ENCODE data around the gene PLCB4.

Gene PLCB4

DNA sequence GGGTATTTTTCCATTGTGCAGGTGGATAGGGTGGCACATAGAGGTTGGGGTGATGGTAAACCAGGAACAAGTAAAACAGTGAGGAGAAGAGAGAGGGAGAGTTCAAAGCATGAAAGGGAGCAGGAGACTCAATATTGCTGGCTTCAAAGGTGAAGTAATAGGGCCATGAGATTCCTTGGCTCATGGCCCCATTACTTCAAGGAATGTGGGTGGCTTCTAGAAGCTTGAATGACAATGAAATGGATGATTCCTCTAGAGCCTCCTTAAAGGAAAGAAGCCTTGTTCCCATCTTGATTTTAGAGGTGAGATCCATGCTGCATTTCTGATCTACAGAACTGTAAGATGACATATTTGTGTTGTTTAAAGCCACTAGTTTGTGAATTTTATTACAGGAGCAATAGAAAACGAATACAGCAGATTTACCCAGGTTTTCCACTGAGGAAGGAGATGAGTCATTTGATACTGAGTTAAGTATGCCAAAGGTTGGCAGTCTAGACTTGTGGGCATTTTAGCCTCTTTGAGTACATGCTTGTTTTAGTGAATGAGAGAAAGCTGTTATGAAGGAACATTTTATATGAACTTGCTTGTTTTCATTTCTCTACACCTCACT is 110.4 kb downstream of the PLCB4 start:
- DNase-seq (ENCODE audit: low read depth in 2 of 2), result no peak

DNA sequence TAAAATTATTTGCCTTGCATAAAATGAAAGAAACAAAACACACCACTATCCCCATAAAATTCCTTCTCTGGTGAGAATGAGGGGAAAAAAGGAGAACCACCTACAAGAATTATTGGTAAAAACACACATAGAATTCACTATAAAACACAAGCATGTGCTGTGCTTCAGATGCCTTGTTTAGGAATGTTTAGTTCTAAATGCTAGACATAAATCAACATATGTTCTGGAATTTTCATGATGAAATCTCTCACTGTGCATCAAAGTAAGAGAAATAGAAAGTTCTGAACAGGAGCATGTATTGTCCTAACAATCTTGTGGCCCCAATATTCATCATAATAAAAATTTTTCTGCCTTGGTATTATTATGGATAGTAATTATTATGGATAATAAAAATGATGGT is 111.0 kb downstream of the PLCB4 start:
- no peak for DNase-seq (ENCODE audit: low read depth in 2 of 2)

DNA sequence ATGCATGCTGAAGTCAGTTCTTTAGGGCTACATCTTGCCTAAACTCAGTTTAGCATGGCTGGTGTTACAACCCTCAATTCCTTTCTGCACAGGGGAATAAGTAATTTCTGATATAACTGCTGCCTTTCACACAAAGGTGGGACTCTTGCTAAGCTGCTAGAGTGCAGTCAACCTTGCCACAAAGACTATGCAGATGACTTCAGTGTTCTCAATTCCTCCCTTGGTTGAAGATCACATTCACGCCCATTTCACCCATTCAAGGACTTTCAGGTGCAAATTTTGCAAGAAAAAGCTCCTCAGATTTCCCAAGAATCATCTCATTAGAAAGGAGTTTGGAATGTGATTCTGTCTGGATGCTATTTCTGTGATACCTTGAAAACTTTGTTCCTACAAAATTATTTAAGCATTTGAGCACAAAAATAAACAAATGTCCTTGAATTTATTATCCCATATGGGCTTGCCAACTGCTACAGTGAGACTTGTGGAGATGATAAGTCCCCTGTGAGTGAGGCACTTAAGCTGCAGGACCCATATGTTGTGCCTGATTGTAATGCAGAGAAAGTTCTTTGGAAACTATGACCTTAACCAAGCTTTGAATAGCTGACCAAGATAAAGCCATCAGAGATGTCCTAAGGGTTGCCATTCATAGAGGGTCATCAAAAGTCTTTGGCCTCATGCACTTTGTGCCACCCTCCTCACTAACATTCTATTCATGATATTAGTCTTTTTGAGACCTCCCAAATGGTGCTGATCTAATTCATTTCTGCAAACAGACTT is 111.8 kb downstream of the PLCB4 start:
- no peak for DNase-seq (ENCODE audit: low read depth in 2 of 2)

DNA sequence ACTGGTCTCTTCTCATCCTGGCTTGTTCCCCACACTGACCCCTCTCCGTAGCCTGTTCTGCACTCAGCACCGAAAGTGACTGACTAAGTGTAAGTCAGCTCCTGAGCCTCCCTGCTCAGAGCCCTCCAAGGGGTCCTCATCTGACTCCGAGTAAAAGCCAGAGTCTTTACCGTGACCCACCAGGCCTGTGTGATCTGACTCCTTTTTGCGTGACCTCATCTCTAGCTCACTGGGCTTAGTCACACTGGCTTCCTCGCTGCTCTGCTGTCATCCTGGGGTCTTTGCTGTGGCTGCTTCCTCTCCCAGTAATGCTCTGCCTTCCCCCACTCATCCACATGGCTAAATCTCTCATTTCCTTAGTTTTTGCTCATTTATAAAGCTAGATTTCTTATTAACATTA is 116.6 kb downstream of the PLCB4 start:
- DNase-seq (ENCODE audit: low read depth in 2 of 2), result no peak

DNA sequence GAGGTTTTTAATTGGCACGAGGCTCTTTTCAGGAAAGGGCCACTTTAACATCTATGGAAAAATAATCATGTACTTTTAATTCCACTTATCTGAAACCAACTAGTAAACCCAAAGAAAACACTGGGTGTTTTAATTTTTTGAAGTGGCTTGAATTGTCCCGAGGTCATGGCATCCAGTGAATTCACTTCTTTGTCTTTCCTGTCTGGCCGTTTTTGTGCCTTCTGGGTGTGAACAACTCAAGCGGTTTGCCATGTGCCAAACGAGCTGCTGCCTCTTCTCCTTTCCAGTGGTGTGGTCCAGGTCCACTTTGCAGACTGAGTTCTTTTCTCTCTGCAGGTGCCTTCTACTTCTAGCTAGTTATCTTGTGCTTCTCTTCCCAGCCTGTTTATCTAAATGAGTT is 117.5 kb downstream of the PLCB4 start:
- DNase-seq (ENCODE audit: low read depth in 2 of 2), result no peak

DNA sequence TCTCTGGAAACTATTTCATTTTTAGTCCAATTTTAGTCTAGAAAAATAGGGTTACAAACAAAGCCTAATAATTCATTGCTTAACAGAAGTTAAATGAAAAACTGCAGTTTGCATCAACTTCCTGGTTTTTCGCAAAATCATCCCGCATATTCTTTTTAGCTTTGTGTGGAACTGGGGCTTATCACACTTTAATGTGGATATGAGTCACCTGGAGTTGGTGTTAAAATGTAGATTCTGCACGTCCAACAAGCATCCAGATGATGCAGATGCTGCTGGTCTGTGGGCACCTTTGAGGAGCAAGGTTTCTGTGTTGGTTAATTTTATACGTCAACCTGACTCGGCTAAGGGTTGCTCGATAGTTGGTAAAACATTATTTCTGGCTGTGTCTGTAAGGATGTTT is 126.1 kb downstream of the PLCB4 start:
- no peak for DNase-seq (ENCODE audit: low read depth in 2 of 2)

DNA sequence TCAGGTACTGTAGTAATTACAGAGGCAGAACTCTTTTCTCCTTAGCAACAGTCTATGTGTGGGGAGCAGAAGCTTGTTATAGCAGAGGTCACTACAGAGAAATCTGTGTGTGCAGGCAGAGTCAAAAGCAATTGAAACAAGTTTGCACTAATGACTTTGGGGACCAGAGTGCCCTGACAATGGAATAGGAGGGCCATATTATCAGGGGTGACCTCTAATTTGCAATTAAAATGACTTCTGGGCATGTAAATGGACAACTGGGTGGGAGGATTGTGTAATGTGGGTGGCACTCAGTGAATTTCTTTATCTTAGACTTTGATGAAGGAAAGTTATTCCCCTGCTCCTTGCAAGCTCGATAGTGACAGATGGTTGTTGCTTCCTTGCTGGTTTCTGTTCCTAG is 127.2 kb downstream of the PLCB4 start:
- no peak for DNase-seq (ENCODE audit: low read depth in 2 of 2)

DNA sequence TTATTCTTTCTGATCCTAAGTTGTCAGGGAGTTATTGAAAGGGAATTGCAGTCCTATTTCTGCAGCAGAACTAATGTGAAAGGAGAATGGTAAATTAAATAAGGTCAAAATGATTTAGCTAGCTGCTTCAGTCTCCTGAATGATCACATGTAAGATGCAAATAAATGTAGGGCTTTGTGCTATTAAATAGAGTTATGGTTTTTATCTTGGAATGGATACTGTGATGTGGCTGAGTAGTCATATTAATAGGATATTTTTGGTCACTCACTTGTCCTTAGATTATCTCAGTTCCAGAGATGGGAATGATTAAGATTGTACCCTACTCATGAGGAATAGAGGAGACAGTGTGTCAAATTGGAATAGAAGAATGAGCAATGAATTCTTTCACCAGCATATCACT is 129.6 kb downstream of the PLCB4 start:
- no peak for DNase-seq (ENCODE audit: low read depth in 2 of 2)

DNA sequence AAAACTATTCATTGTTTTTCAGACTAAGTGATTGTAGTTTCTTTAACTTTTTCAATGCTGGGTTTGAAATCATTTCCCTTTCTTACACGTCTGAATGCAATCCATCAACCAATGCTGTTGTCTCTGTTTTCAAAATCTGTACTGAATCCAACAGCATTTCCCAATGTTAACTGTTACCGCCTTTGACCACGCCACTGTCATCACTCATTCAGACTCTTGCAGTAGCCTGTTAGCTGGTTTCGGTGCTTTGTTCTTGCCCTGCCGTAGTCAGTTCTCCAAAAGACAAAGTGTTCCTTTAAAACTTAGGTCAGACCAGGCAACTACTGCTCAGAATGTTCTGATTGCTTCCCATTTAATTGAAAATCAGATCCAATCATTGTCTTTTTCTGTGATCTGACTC is 131.3 kb downstream of the PLCB4 start:
- DNase-seq (ENCODE audit: low read depth in 2 of 2), result no peak

DNA sequence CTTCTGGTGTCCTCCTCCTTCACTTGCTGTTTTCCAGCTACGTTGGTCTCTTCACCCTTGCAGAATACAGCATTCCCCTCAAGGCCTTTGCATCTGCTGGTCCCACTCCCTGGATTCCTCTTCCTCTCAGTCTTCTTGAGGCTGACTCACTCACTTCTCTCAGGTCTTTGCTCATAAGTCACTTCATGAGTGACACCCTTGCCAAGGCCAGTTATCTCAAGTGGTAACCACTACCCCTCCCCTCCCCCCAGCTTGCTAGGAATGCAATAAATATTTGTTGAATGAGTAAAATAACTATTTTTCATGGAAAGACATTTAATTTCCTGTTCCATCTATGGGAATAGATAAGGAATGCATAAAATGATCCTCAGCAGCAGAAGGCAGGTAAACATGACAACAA is 131.7 kb downstream of the PLCB4 start:
- DNase-seq (ENCODE audit: low read depth in 2 of 2), result no peak

DNA sequence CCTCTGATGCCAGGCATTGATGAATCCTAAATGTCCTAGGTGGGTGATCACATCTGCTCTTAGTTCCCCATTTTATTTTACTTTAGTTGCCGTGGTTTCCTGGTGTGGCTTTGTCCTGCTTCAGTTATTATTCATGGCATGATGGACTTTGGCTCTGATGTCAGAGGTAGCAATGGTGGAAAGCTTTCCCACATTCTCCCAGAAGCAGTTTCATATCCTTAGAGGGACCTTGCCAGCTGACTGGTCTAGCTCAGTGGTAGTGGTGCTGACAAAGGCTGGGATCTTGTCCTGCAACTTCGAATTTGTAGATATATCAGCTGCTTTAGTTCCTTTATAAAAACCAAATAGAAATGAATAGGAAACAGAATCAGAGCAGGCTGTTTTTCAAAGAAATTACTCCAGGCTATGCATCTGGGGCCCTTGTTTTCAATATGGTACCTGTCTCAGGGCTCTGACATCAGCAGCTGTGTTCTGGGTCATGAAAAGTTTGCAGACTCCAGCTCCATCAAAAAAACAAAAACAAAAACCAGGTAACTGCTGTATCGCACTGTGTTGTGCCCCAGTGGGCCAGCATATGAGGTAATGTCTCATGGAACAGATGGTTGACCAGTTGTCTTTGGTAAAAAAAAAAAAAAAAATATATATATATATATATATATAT is 133.7 kb downstream of the PLCB4 start:
- no peak for DNase-seq (ENCODE audit: low read depth in 2 of 2)

DNA sequence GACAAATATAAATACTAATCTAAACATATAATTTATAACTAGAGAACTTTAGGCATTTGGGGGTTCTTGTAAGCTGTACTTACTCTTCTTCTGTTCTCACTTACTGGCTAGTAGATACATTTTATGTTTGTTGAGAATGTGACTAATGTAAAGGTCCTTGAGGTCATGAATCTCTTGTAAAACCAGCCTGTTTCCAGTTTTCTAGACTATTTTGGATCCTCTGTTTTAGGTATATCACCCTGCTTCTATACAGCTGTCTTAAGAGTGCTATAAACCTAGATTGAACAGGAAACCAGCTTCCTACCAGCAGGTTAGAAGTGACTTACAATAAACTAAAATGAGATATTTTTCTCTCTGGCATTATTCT is 134.2 kb downstream of the PLCB4 start:
- DNase-seq (ENCODE audit: low read depth in 2 of 2), result no peak

DNA sequence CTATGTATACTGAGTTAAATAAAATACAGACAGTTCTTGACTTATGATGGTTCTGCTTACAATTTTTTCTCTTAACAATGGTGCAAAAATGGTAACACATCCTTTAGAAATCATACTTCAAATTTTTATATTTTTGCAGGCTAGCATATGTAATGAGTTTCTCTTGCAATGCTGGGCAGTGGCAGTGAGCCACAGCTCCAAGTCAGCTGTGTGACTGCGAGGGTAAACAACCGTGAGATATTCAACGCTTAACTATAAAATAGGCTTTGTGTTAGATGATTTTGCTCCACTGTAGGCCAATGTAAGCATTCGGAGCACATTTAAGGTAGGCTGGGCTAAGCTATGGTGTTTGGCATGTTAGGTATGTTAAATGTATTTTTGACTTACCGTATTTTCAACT is 136.1 kb downstream of the PLCB4 start:
- no peak for DNase-seq (ENCODE audit: low read depth in 2 of 2)

DNA sequence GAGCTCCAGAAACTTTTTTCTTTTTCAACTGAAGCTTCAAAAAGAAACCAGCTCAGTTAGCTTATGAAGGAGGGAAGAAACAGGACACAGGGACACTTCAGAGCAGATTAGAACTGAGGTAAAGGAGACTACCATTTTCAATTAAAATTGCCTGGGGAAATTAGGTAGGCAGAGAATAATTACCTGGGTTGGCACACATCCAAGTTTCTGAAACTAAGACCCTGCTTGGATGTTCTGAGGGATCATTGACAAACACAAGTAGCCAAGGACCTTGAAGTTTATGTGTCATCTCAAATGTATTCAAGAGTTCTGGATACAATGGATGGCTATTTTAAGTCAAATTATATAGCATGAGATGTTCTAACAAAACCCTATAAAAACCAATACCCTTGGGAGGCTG is 137.6 kb downstream of the PLCB4 start:
- no peak for DNase-seq (ENCODE audit: low read depth in 2 of 2)

DNA sequence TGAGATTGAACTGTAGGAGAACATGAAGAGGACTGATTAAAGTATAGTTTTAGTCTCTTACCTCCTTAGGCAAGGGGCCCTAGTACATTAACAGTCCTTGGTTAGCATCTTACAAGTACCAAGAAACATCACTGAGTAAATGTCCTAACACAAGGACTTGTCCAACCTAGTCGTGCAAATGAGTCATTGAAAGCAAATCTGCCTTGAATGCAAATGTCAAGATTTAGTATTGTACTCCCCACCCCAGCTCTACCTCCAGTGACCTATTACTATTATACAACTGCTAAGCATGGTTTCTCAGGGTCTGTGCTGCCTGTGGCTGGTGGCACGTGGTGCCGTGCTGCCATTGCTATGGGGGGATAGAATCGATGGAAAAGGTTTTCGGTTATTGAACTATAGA is 138.4 kb downstream of the PLCB4 start:
- no peak for DNase-seq (ENCODE audit: low read depth in 2 of 2)

DNA sequence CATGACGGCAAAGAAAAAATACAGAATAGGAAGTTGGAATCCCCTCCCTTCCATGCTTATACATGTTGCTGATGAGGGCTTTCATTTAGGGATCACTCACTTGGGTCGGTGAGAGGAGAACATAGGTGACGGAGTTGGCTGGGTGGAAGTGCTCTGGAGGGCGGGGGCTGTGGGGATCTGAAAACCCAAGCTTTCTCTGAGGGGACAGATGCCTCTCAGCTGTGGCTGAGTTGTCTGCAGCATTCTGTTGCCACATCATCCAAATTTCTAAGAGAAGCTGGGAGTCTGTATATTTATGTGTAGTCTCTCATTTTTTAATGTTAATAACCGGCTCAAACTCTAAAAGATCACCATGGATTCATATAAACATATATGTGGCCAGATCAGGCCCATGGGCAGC is 141.5 kb downstream of the PLCB4 start:
- DNase-seq (ENCODE audit: low read depth in 2 of 2), result no peak

DNA sequence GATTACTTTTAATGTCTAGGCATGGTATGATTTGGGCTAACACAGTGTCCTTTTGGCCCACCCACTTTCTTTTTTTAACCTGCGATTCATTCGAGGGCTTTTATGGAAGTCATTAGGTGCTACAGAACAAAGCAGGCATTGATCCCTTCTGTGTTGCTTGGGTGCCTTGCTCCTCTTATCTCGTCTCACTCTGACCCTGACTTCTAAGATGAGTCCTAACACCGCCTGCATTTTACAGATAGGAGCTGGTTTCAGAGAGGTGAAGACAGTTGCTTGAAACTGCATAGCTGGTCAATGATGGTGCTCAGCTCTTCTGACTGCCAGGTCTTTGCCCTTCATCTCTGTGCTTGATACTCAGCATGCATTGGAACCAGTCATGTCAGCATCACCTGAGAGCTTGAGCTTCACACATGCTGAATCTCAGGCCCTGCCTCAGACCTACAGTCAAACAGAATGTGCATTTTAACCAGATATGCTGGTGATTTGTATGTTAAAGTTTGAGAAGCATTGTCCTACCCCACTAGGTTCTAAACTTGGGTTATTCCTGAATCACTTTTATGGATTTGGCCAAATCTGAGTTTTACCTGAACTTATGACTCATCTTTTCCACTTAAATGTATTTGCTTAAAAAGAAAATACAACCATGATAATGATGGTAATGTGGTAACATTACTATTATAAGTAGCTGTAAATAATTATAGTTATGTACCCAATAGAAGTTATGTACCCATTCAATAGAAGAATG is 142.3 kb downstream of the PLCB4 start:
- DNase-seq (ENCODE audit: low read depth in 2 of 2), result no peak

DNA sequence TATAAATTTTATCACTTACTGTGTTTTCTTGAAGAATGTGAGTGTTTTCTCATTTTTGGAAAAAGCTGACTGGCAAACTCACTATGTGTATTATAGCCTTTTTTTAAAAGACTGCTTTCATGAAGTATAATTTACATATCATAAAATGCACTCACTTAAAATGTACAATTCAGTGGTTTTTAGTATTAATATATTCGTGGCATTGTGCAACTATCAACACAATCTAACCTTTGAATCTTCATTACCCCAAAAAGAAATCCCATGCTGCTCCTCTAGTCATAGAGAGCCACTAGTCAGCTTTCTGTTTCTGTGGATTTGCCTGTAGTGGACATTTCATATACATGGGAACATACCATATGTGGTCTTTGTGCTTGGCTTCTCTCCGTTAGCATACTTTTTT is 143.8 kb downstream of the PLCB4 start:
- DNase-seq (ENCODE audit: low read depth in 2 of 2), result no peak

DNA sequence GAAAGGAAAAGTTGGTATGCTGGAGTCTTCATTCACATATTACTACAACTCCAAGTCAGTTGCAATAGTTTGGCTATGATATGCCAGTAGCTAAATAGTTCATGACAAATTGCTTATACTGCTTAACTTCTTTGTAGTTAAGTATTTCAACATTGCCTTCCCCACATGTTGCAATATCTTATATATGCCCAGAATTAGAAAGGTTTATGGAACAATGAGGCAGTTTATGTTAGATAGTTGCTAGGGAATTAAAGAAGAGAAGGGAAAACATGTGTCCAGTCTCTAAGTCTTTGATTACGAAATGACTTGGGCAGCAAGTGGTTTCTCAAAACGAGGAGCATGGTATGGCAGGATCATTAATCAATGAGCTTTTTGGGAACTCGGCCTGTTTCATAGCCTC is 145.8 kb downstream of the PLCB4 start:
- DNase-seq (ENCODE audit: low read depth in 2 of 2), result no peak

DNA sequence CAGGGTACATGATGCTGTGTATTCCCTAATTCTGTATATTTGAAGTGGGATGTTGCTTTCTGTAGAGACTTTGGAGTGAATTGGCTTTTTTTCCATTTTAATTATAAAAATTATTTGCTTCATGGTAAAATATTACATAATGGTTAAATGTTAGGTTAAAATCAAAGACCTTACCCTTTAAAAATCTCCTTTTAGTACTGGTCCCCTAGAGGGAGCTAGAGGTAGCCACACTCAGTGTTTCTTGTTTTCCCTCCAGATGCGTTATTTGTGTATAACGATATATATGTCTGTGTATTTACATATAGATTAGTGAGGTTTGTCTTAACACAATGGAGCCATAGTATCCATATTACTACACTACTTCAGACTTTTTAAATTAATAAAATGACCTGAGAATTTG is 146.7 kb downstream of the PLCB4 start:
- DNase-seq (ENCODE audit: low read depth in 2 of 2), result no peak

DNA sequence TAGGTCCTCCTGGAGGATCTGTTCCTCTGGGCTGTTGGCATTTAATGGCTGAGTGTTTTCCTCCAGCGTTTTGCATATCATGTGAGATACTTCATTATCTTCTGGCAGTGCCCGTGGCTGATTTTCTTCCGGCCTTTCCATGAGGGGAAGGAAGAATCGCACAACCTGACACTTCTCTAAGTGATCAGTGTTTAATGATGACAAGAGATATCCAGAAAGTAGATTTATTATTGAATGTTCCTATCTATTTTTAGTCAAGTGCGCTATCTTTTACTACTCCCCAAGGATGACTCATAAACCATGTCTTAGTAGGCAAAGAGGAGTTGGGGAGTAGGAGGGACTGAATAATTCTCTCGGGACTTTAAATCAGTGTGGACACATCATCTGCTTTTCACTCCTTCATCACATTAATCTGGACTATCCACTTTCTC is 149.7 kb downstream of the PLCB4 start:
- DNase-seq (ENCODE audit: low read depth in 2 of 2), result no peak

DNA sequence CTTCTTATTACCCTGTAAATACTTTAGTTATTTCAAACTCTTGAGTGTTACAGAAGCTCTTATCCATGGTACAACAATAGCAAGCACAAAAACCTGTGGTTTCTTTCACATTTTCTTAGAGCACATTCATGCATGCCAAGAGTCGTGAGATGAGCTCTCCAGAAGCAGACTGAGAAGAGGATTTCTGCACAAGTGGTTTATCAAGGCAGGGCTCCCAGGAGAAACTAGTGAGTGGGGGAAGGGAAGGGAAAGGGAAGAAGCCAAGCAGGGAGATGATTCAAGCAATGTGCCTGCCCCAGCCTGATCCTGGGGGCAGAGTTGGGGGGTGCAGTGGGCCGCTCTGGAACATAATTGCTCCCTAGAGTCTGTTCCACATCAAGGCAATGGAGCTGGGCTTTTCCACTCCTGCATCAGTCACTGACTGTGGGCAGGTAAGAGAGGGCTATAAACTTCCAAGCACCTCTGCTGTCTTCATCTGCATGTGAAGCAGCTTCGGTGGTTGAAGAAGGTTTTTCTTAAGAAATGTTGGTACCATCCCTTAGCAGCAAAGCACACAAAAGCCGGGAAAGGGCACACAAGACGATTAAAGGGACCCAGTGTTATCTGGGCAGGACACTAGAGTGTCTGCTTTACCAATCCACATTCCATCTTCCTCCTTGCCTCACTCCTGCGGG is 152.1 kb downstream of the PLCB4 start:
- no peak for DNase-seq (ENCODE audit: low read depth in 2 of 2)
